ENCODE measurements around the gene PPP1CC. TPM values are rescaled to one million over a fixed set of nuclear protein-coding genes. Genes with fewer than 3 reads are reported as not detected.

The PPP1CC gene
- total RNA-seq, result 47.4 and 70.4 TPM in 2 replicates

DNA sequence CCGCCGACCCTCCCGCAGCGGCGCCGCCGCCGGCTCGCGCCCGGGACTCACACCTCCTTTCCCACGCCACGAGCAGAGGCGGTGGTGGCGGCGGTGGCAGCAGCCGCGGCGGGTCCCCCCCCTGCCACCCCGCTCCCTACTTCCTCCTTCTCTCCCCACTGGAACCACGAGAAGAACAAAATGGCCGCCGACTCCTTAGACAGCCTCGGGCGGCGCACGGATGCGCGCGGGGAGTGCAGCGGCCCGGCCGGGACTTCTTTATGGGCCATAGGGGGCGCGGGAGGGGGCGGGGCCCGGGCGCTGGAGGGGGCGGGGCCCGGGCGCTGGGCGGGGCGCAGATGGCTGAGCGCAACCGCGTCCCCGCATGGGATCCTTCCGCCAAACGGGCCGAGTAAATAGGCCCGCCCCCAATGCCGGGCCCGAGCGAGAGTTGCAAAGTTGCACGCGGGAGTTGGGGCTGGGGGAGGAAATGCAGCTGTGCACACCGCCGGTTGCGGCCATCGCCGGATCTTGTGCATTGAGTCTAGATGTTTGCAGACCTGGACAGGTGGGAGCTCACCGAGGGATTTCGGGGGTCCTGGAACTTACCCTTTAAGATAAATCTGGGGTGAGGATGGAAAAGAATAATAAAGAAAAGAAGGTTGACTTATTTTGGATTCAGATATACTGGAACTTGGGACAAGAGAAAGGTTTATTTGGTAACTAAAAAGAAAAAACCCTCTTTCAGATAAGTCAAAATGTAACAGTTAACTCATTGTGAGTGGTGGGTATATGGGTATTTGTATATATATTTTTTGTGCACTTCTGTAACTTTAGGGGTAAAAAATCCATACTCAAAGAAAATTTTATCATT is at the start of gene PPP1CC:
Gene PPP1CC, minus strand, starts transcription at position 174 of the 853 bp plus-strand sequence. CDS start 184 bp downstream, outside the sequence.

DNA sequence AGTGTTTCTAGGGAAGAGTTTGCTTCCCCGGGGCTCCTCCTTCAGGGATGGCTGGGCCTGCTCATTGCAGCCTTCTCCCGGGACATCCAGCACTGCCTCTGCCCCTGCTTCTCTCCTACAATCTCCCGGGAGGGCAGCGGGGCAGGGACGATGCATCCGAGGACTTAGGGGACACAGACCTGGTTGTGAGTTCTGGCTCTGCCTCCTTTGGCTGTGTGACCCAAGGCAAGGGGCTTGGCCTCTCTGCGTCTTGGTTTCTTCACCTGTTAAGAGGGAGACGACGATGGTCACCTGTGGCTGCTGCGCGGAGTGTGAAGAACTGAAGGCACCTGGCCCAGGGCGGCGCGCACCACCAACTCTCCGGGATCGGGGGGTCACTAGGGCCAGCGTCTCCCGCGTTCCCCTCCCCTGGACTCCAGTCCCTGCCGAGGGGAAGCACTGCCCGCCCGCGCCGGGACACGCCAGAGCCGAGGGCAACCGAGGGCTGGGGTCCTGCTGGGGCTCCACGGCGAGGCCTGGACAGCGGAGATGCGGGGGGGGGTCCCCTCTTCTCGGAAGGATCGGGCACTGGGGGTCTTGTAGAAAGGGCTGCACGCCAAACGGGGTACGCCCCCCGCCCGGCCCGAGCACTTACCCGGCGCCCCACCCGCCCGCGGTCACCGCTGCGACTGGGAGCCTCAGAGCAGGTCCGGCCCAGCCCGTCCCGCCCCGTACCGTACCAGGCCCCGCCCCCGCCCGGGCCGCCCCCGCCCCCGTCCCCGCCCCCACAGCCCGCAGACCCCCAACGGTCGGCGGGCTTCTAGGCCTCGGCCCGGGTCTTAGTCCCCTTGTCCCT is 54.0 kb downstream of the PPP1CC start, which contains the start of gene HVCN1:
Gene HVCN1, minus strand, starts transcription at position 670 of the 835 bp plus-strand sequence. CDS start 5,870 bp downstream, outside the sequence.

Other genes with a start within 250 kb of the PPP1CC start
- gene VPS29, start 240.8 kb downstream of the PPP1CC start, total RNA-seq, result 45.0 and 50.9 TPM in 2 replicates
- 0.40 and 0.46 TPM in 2 replicates for gene RAD9B, start 240.6 kb downstream of the PPP1CC start, total RNA-seq
- gene PPTC7, start 159.6 kb downstream of the PPP1CC start, total RNA-seq, result 9.1 and 11.0 TPM in 2 replicates
- gene TCTN1, start 128.8 kb downstream of the PPP1CC start, total RNA-seq, result 40.6 and 42.1 TPM in 2 replicates
- gene HVCN1, start 53.8 kb downstream of the PPP1CC start, total RNA-seq, result 2.3 and 2.7 TPM in 2 replicates
- gene CCDC63, start 104.1 kb upstream of the PPP1CC start, total RNA-seq, result not detected in 2 replicates
- not detected in 2 replicates for gene MYL2, start 177.7 kb upstream of the PPP1CC start, total RNA-seq